Prostate gland (tissue), 2 donors: ENCODE data around the gene ANKRD44.

Source experiments
- CTCF ChIP-seq, 4 experiments: fragments of 200-600 bp in 2 of 4; fragments of 450-650 bp in 2 of 4; sonication (generic) in 2 of 4; IDR thresholded peaks; 1 replicate in 3 of 4; 2 replicates in 1 of 4; pipeline ENCODE4 v1.5.1; 2016 to 2019; ENCODE audit warnings: antibody characterized with exemption in 4 of 4, mild to moderate bottlenecking in 2 of 4, moderate library complexity in 2 of 4
- POLR2A ChIP-seq: fragments of 450-650 bp; IDR thresholded peaks from one replicate; pipeline ENCODE4 v1.6.1; 2016; ENCODE audit warnings: antibody characterized with exemption, mild to moderate bottlenecking

- TF ChIP-seq CTCF (IDR thresholded peaks at IDR 0.05) = no peak
- TF ChIP-seq POLR2A = no peak
Measured at GRCh38 chr2:197079414-197079813, 231.2 kb downstream of the ANKRD44 start.
